IMR-90 (cell line): ENCODE data around the gene NAMPT. TPM values are rescaled to one million over a fixed set of nuclear protein-coding genes. Genes with fewer than 3 reads are reported as not detected.

ENCODE experiments used
- ATAC-seq: fragments of 200-7000 bp; cut with Tn5 transposase; 2 replicates; pipeline ENCODE4 v1.9.1; 2020; ENCODE audit warnings: low read depth, mild to moderate bottlenecking, moderate library complexity
- BruUV-seq: library from RNA; stranded (reverse); fragments of 400-500 nt; replicated peaks from 2 replicates; lab custom pipeline; 2021; lab: Mats Ljungman, UMichigan
- CTCF ChIA-PET: fragments of 300-600 bp; formaldehyde crosslinking; extraction: SDS; loops from one replicate; lab custom pipeline; 2021; ENCODE audit warnings: antibody characterized with exemption; lab: Yijun Ruan, JAX
- POLR2A ChIA-PET: fragments of 300-600 bp; sonication (Branson Sonifier 250); formaldehyde crosslinking; loops from one replicate; lab custom pipeline; 2022; ENCODE audit warnings: antibody characterized with exemption; ENCODE audit not compliant: unreplicated experiment; lab: Charles Lee
- DNase-seq: peaks from one replicate; pipeline ENCODE4 v3.0.0; 2013
- H2AFZ ChIP-seq: replicated peaks from 2 replicates; pipeline ENCODE3; 2013; ENCODE audit warnings: low read length, mild to moderate bottlenecking; ENCODE audit not compliant: poor library complexity
- H2AK5ac ChIP-seq: 2 replicates; pipeline ENCODE4 v1.6.1; 2013; ENCODE audit warnings: low read depth, low read length, inconsistent platforms
- H2AK9ac ChIP-seq: replicated peaks from 2 replicates; pipeline ENCODE3; 2013; ENCODE audit warnings: mild to moderate bottlenecking, low read depth, low read length, moderate library complexity; ENCODE audit not compliant: poor library complexity
- H2BK120ac ChIP-seq: 2 replicates; pipeline ENCODE4 v1.6.1; 2013; ENCODE audit warnings: low read depth, low read length, inconsistent platforms
- H2BK15ac ChIP-seq: 3 replicates; pipeline ENCODE4 v1.6.1; 2013; ENCODE audit warnings: low read depth, low read length, inconsistent platforms
- H2BK20ac ChIP-seq: 2 replicates; pipeline ENCODE4 v1.6.1; 2013; ENCODE audit warnings: low read depth, mild to moderate bottlenecking, inconsistent platforms, low read length, moderate library complexity
- H2BK5ac ChIP-seq: 2 replicates; pipeline ENCODE4 v1.6.1; 2013; ENCODE audit warnings: mild to moderate bottlenecking, low read depth, low read length, inconsistent platforms; ENCODE audit not compliant: poor library complexity, severe bottlenecking
- H3K14ac ChIP-seq: replicated peaks from 2 replicates; pipeline ENCODE4 v1.6.1; 2013; ENCODE audit warnings: low read depth, low read length, inconsistent platforms
- H3K18ac ChIP-seq: 2 replicates; pipeline ENCODE4 v1.6.1; 2013; ENCODE audit warnings: low read depth, low read length, control low read depth
- H3K23ac ChIP-seq: 2 replicates; pipeline ENCODE4 v1.6.1; 2013; ENCODE audit warnings: low read depth, low read length, inconsistent platforms
- H3K27ac ChIP-seq: 2 replicates; pipeline ENCODE4 v1.5.1; 2013; ENCODE audit warnings: mild to moderate bottlenecking, control low read depth, low read length; ENCODE audit not compliant: insufficient read depth
- H3K27me3 ChIP-seq: 2 replicates; pipeline ENCODE4 v1.6.1; 2013; ENCODE audit warnings: low read length; ENCODE audit not compliant: control insufficient read depth, insufficient read depth
- H3K36me3 ChIP-seq: 2 replicates; pipeline ENCODE4 v1.6.1; 2013; ENCODE audit warnings: low read length, mixed read lengths; ENCODE audit not compliant: control insufficient read depth, insufficient read depth
- H3K4ac ChIP-seq: 2 replicates; pipeline ENCODE4 v1.6.1; 2013; ENCODE audit warnings: low read depth, low read length, inconsistent platforms
- H3K4me1 ChIP-seq: 2 replicates; pipeline ENCODE4 v1.6.1; 2013; ENCODE audit warnings: low read length, mixed read lengths; ENCODE audit not compliant: control insufficient read depth, insufficient read depth
- H3K4me2 ChIP-seq: 2 replicates; pipeline ENCODE4 v1.6.1; 2013; ENCODE audit warnings: low read depth, mild to moderate bottlenecking, control low read depth, low read length, moderate library complexity
- H3K4me3 ChIP-seq: 2 replicates; pipeline ENCODE4 v1.5.1; 2013; ENCODE audit warnings: low read depth, mild to moderate bottlenecking, control low read depth, low read length, moderate library complexity; ENCODE audit not compliant: insufficient read depth
- H3K56ac ChIP-seq: 2 replicates; pipeline ENCODE4 v1.6.1; 2013; ENCODE audit warnings: low read length, inconsistent platforms; ENCODE audit not compliant: insufficient read depth; ENCODE audit errors: extremely low read depth
- H3K79me1 ChIP-seq, 2 experiments: 2 replicates each; pipeline ENCODE4 v1.6.1; 2013; ENCODE audit warnings: low read length in 2 of 2, inconsistent platforms in 1 of 2, low read depth in 1 of 2
- H3K9ac ChIP-seq: 2 replicates; pipeline ENCODE4 v1.6.1; 2013; ENCODE audit warnings: low read depth, low read length, control low read depth
- H3K9me1 ChIP-seq: 2 replicates; pipeline ENCODE4 v1.6.1; 2013; ENCODE audit warnings: low read length, inconsistent platforms; ENCODE audit not compliant: insufficient read depth
- H3K9me3 ChIP-seq: 2 replicates; pipeline ENCODE4 v1.6.1; 2013; ENCODE audit warnings: low read length; ENCODE audit not compliant: control insufficient read depth, insufficient read depth
- H4K20me1 ChIP-seq: 2 replicates; pipeline ENCODE4 v1.6.1; 2013; ENCODE audit warnings: low read length, inconsistent platforms; ENCODE audit not compliant: insufficient read depth
- H4K5ac ChIP-seq: 2 replicates; pipeline ENCODE4 v1.6.1; 2013; ENCODE audit warnings: mild to moderate bottlenecking, low read depth, low read length, control low read depth
- H4K8ac ChIP-seq, 2 experiments: 2 replicates each; pipeline ENCODE4 v1.6.1; 2013; ENCODE audit warnings: low read depth in 2 of 2, low read length in 2 of 2, control low read depth in 1 of 2, inconsistent platforms in 1 of 2
- H4K91ac ChIP-seq: 2 replicates; pipeline ENCODE4 v1.6.1; 2013; ENCODE audit warnings: low read depth, low read length, inconsistent platforms; ENCODE audit not compliant: insufficient read depth
- BHLHE40 ChIP-seq: fragments of 150-350 bp; IDR thresholded peaks from 2 replicates; pipeline ENCODE4 v1.6.1; 2016; ENCODE audit warnings: mild to moderate bottlenecking, low read depth, low read length
- CEBPB ChIP-seq: IDR thresholded peaks from 2 replicates; pipeline ENCODE4 v1.6.1; 2012; ENCODE audit warnings: low read depth, low read length, improper control_type of control experiment
- CHD1 ChIP-seq: IDR thresholded peaks from 2 replicates; pipeline ENCODE4 v1.6.1; 2012; ENCODE audit warnings: low read depth, low read length, improper control_type of control experiment
- FOS ChIP-seq: fragments of 150-350 bp; IDR thresholded peaks from 2 replicates; pipeline ENCODE4 v1.6.1; 2016; ENCODE audit warnings: low read depth, low read length
- MAFK ChIP-seq: IDR thresholded peaks from 2 replicates; pipeline ENCODE4 v1.6.1; 2012; ENCODE audit warnings: low read depth, low read length, improper control_type of control experiment
- MAZ ChIP-seq: IDR thresholded peaks from 2 replicates; pipeline ENCODE4 v1.6.1; 2012; ENCODE audit warnings: low read depth, mild to moderate bottlenecking, low read length, improper control_type of control experiment, moderate library complexity, borderline replicate concordance
- MXI1 ChIP-seq: IDR thresholded peaks from 2 replicates; pipeline ENCODE4 v1.6.1; 2012; ENCODE audit warnings: low read depth, mild to moderate bottlenecking, low read length, moderate library complexity, borderline replicate concordance
- NFE2L2 ChIP-seq: fragments of 150-350 bp; IDR thresholded peaks from 2 replicates; pipeline ENCODE4 v1.6.1; 2016; ENCODE audit warnings: low read depth, mild to moderate bottlenecking, low read length
- POLR2A ChIP-seq: IDR thresholded peaks from 2 replicates; pipeline ENCODE4 v1.6.1; 2012; ENCODE audit warnings: mild to moderate bottlenecking, low read depth, low read length
- RAD21 ChIP-seq: IDR thresholded peaks from 2 replicates; pipeline ENCODE4 v1.6.1; 2012; ENCODE audit warnings: low read length, improper control_type of control experiment
- RCOR1 ChIP-seq: IDR thresholded peaks from 2 replicates; pipeline ENCODE4 v1.6.1; 2012; ENCODE audit warnings: mild to moderate bottlenecking, low read length, improper control_type of control experiment; ENCODE audit not compliant: insufficient replicate concordance
- RFX5 ChIP-seq: IDR thresholded peaks from 2 replicates; pipeline ENCODE4 v1.8.0; 2012; ENCODE audit warnings: low read depth, mild to moderate bottlenecking, low read length, moderate library complexity
- SMC3 ChIP-seq: fragments of 150-350 bp; IDR thresholded peaks from 2 replicates; pipeline ENCODE4 v1.6.1; 2016; ENCODE audit warnings: low read depth, mild to moderate bottlenecking, antibody characterized with exemption, low read length, moderate library complexity
- USF2 ChIP-seq: fragments of 150-350 bp; IDR thresholded peaks from 2 replicates; pipeline ENCODE4 v1.6.1; 2017; ENCODE audit warnings: mild to moderate bottlenecking, antibody characterized with exemption, low read length, low read depth
- WGBS, 2 experiments: methylation state at CpG; one replicate each; pipeline versions ENCODE4 v1.1.5 to v1.1.7; 2013; ENCODE audit warnings: missing lambda C conversion rate in 2 of 2; ENCODE audit not compliant: insufficient read length in 1 of 2; ENCODE audit errors: extremely low coverage in 2 of 2; 5-methylcytosine and 5-hydroxymethylcytosine counted together
- dilution Hi-C: fragments of 300-500 bp; cut with HindIII; formaldehyde crosslinking; loops from one replicate; pipeline ENCODE4 v1.14.3; 2018; ENCODE audit warnings: low sequenced_read_pairs; ENCODE audit not compliant: unreplicated experiment
- in situ Hi-C: fragments of 300-500 bp; cut with MboI; formaldehyde crosslinking; loops from 3 replicates; pipeline ENCODE4 v1.14.3; 2019; ENCODE audit warnings: low sequenced_read_pairs, inconsistent platforms, mixed read lengths
- intact Hi-C: fragments of 100-400 bp; cut with micrococcal nuclease; formaldehyde crosslinking; loops from 2 replicates; pipeline ENCODE4 v1.10.0; 2022
- polyA plus RNA-seq, 3 experiments: library from polyadenylated mRNA; depleted of rRNA; stranded (reverse); fragments of >200 nt; gene quantifications; 2 replicates each; pipeline ENCODE4 v1.2.3, GENCODE V29; 2012; ENCODE audit warnings: low replicate concordance in 1 of 3
- total RNA-seq: library from RNA; depleted of rRNA; stranded (reverse); fragments of >200 nt; gene quantifications from 2 replicates; pipeline ENCODE4 v1.2.3, GENCODE V29; 2012
- TF ChIP-seq, protein P1 (sequence below): fragments of 150-350 bp; IDR thresholded peaks from 2 replicates; pipeline ENCODE4 v1.6.1; 2016; ENCODE audit warnings: low read depth, mild to moderate bottlenecking, low read length, moderate library complexity, borderline replicate concordance
- TF ChIP-seq, protein P2 (sequence below): conservative IDR thresholded peaks from 2 replicates; pipeline ENCODE4 v1.5.1; 2012; ENCODE audit warnings: mild to moderate bottlenecking, low read depth, low read length, improper control_type of control experiment

NAMPT gene
- total and polyA plus RNA-seq, 2 of the 4 experiments (the other 2 are of a cell fraction) = 13.3 to 31.7 TPM

- Histone ChIP-seq H3K4me3 (no peak overlapping the region), H3K23ac (no peak overlapping the region), H3K36me3 (no peaks in the 10 kb centered on the region), H2AK5ac (peak overlapping the region; percentile 43; the same call in 1 of the 2 replicates), H4K8ac (no peak overlapping the region), H3K9me3 (no peaks in the 10 kb centered on the region), H4K5ac (no peak overlapping the region), H2AK9ac (no peak overlapping the region), H3K4me1 (peaks cover 7% of the 10 kb centered on the region), H4K91ac (peak overlapping the region; percentile 57), H3K27ac (no peak overlapping the region), H3K4me2 (no peak overlapping the region), H2BK20ac (peak overlapping the region; percentile 16; the same call in 1 of the 2 replicates), H3K9ac (no peak overlapping the region), H2BK5ac (no peak overlapping the region), H2BK120ac (no peak overlapping the region), H2AFZ (no peak overlapping the region), H3K4ac (peak overlapping the region; percentile 4; the same call in 1 of the 2 replicates), H3K18ac (no peak overlapping the region), H3K14ac (0 out of 2 replicates have a peak overlapping the region, but pooled peaks have one; percentile 17), H3K79me1 (no peaks in the 10 kb centered on the region), H2BK15ac (0 out of 3 replicates have a peak overlapping the region, but pooled peaks have one; percentile 66), H3K56ac (no peak overlapping the region), H3K27me3 (peaks cover 2% of the 10 kb centered on the region; the same call in 1 of the 2 replicates), H3K9me1 (peaks cover 6% of the 10 kb centered on the region), H4K20me1 (no peaks in the 10 kb centered on the region)
- ChIA-PET CTCF (no interaction called here), POLR2A (no interaction called here)
- TF ChIP-seq CEBPB (no peak), CHD1 (no peak), MAFK (no peak), MXI1 (no peak), NFE2L2 (no peak), MAZ (no peak), BHLHE40 (no peak), RCOR1 (no peak), POLR2A (no peak), SMC3 (no peak), FOS (no peak), RAD21 (no peak), USF2 (no peak), RFX5 (no peak)
- TF ChIP-seq, protein P1, sequence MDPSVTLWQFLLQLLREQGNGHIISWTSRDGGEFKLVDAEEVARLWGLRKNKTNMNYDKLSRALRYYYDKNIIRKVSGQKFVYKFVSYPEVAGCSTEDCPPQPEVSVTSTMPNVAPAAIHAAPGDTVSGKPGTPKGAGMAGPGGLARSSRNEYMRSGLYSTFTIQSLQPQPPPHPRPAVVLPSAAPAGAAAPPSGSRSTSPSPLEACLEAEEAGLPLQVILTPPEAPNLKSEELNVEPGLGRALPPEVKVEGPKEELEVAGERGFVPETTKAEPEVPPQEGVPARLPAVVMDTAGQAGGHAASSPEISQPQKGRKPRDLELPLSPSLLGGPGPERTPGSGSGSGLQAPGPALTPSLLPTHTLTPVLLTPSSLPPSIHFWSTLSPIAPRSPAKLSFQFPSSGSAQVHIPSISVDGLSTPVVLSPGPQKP = no peak
- TF ChIP-seq, protein P2, sequence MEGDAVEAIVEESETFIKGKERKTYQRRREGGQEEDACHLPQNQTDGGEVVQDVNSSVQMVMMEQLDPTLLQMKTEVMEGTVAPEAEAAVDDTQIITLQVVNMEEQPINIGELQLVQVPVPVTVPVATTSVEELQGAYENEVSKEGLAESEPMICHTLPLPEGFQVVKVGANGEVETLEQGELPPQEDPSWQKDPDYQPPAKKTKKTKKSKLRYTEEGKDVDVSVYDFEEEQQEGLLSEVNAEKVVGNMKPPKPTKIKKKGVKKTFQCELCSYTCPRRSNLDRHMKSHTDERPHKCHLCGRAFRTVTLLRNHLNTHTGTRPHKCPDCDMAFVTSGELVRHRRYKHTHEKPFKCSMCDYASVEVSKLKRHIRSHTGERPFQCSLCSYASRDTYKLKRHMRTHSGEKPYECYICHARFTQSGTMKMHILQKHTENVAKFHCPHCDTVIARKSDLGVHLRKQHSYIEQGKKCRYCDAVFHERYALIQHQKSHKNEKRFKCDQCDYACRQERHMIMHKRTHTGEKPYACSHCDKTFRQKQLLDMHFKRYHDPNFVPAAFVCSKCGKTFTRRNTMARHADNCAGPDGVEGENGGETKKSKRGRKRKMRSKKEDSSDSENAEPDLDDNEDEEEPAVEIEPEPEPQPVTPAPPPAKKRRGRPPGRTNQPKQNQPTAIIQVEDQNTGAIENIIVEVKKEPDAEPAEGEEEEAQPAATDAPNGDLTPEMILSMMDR = no peak
- no peak for ATAC-seq
- dilution Hi-C loops (no loop called here), intact Hi-C loops (no loop called here), in situ Hi-C loops (no loop called here)
- no TSS peak for BruUV-seq
- 100% methylated on average over 1 of the region's 3 CpGs; no CpG with 5 or more reads in 1 of the 2 experiments for whole genome bisulfite sequencing, 2 experiments
- DNase-seq = peak; percentile 21
These were observed 66.2 kb downstream of the NAMPT start for GRCh38 chr7:106218546-106218945.
